GM18499 (cell line): ENCODE results near the gene TNRC18.
"Not testable (repeated sequence)": the region's sequence is repeated elsewhere in the genome, so short reads cannot be mapped to it uniquely, and the experiment has no call there.

Experiments used
- ATAC-seq: cut with Tn5 transposase; IDR thresholded peaks from one replicate; pipeline ENCODE4 v1.9.1; 2021; ENCODE audit warnings: moderate number of reproducible peaks; ENCODE audit not compliant: insufficient read depth, unreplicated experiment

The TNRC18 gene

GRCh38 chr7:5382281-5382892 lies 41.2 kb downstream of the TNRC18 start:
- no peak for ATAC-seq

DNA sequence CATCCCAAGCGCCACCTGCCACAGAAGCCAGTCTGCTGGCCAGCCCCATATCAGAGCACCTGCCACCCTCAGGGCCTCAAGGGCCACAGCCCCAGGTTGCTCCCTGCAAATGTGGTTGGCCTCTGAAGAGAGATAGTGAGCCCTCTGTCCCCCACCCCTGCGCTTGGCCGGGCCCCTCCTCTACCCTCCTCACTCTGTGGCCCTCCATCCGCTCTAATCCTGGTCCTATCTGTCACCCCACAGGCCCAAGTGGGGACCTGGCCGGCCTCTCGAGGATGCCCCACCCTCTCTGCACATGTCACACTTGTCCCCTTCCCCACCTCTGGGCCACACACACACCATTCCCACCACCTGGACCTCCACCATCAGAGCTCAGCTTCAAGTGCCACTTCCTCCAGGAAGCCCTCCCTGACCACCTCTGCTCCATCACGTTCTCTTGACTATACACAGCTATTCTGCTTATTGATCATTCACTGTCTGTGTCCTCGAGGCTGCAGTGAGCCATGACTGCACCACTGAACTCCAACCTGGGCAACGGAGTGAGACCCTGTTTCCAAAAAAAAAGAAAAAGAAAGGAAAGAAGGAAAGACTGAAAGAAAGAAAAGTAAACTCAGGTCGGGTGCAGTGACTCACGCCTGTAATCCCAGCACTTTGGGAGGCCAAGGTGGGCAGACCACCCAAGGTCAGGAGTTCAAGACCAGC lies 42.4 kb downstream of the TNRC18 start:
- ATAC-seq, result no peak

DNA sequence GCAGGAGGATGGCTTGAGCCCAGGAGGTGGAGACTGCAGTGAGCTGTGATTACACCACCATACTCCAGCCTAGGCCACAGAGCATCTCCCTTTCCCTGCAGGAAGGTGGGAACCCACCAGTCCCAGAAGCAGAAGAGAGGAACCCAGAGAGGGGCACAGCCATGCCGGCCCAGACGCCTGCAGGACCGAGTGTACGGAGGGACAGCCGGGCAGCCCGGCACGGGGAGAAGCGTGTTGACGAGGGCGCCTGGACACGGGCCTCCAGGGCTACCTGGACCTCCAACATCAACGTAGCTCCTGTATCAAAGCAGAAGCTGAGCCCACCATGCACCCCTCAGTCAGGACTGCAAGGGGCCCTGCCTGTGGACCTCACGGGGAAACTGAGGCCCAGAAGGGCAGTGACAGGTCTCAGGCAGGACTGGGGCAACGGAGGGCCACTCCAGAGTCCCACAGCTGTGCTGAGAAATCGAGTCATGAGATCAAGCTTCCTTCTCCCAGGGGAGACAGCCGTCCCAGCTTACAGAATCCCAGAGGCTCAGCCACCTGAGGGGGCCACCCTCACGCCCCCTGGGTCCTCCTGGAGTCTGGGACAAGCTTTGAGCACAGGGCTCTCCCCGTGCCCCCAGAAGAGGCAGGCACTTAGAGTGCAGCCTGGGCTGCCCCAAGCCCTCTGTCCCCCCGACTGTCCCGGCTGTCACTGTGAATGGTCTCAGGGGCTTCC lies 43.1 kb downstream of the TNRC18 start:
- ATAC-seq, result no peak

GRCh38 chr7:5379546-5379945 lies 44.1 kb downstream of the TNRC18 start:
- no peak for ATAC-seq

DNA sequence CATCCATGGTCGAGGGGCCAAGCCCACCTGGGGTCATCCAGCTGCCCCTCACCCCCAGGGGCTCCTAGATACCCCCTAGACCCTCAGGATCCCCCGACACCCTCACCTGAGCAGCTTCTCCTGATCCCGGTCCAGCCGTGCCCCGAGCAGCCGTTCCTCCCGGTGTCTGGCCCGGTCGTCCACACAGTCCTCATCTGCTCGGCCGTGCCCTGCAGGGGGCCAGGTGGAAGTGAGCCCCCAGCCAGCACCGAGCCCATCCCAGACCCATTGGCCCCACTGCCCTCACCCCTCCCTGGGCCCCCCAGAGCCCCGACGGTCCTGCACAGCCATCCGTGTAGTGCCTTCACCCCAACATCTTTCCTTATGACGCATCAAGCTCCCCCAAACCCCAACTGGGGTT lies 45.8 kb downstream of the TNRC18 start:
- ATAC-seq, result no peak

GRCh38 chr7:5377279-5377678 lies 46.4 kb downstream of the TNRC18 start:
- no peak for ATAC-seq

- no peak for ATAC-seq
Observed at GRCh38 chr7:5375925-5376324, 47.7 kb downstream of the TNRC18 start.

- no peak for ATAC-seq
Observed at GRCh38 chr7:5374464-5374863, 49.2 kb downstream of the TNRC18 start.

DNA sequence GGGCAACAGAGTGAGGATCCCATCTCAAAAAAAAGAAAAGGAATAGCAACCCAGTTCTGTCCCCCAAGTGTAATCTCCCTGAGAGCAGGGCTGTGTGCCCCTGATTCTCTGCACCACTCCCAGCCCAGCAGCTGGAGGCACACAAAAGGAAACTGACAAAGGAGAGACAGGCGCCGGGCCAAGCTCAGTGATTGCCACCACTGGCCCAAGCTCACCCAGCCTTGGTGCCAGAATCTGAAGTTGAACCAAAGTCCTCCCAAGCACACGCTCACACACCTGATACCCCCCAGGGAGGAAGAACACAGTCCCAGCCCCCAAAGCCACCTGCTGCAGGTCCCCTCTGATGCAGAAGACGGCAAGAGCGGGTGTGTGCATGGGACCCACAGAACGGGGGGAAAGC lies 50.3 kb downstream of the TNRC18 start:
- no peak for ATAC-seq

DNA sequence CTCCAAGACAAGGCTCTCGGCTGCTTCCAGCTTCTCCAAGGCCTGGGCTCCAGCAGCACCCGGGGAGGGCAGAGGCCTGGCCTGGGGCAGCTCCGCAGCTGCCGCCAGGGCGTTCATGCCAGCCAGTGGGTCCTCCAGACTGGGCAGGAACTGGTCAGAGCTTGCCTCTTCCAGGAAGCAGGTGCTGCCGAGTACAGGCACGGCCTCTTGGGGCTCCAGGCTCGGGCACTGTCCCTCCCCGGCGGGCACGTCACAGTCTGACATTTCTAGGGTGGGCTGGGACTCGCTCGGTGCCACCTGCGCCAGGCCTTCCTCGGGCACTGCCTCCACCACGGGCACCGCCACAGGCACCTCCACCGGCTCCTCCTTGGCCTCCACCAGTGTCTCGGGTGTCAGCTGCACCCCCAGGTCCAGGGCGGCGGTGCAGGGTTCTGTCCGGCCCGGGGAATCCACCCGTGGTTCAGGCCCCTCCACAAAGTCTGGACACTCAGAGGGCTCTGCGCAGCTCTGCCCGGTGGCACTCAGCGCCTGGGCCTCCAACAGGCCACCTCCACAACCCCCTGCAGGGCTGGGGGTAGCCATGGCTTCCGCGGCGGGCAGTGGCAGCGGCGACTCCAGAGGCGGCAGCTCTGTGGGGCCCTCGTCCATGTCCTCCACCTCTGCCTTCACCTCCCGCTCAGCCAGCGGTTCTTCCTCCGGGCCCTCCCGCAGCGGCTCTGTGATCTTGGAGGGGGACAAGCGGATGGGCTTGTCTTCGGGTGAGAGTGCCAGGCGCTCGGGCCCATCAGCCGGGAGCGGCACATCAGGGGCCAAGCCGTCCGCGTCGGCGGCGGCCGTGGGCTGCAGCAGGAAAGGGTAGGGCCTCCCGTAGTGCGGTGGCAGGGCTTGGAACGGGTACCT lies 52.9 kb downstream of the TNRC18 start:
- no peak for ATAC-seq

DNA sequence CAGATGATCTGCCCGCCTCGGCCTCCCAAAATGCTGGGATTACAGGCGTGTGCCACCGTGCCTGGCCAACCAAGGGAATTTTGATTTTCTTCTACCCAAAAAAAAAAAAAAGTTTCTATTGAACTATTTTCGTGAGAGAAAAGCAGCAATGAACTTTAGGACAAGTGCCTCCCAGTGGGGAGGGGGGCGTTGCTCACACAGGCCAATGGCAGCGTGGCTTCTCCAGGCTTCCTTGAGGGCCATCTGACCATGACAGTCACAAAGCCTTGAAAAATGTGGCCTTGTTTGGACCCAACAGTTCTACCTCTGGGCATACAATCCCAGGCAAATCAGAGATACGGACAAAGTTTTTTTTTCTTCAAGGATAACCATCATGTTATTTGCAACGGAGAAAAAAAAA lies 56.0 kb downstream of the TNRC18 start:
- no peak for ATAC-seq

DNA sequence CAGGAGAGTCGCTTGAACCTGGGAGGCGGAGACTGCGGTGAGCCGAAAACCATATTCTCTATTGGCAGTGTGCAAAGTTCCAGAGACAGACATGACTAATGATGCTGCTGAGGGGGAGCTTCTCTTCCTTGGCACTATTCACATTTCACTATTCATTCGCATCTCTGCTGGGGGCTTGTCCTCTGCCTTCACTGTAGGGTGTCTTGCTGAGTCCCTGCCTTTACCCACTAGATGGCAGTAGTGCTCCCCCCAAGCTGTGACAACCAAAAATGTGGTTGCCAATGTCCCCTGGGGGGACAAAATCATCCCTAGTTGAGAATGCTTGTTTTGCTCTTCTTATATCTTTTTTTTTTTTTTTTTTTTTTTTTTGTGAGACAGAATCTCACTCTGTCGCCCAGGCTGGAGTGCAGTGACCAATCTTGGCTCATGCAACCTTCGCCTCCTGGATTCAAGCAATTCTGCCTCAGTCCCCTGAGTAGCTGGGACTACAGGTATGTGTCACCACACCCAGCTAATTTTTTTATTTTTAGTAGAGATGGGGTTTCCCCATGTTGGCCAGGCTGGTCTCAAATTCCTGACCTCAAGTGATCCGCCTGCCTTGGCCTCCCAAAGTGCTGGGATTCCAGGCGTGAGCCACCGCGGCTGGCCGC lies 57.5 kb downstream of the TNRC18 start:
- ATAC-seq, result not testable (repeated sequence)

DNA sequence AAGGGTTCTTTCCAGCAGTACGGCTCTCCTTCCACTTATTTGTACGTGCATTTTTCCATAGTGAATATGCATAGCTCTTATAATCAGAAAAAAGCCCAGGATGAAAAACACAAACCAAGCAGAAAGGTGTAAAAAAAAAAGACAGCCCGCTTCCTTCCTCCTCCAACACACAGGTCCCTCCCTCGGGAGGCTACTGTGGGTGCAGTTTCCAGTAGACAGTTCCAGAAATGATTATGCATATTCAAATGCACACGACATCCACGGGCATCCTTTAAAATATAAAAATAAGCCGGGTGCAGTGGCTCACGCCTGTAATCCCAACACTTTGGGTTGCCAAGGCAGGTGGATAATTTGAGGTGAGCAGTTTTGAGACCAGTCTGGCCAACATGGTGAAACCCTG lies 59.9 kb downstream of the TNRC18 start:
- no peak for ATAC-seq

- ATAC-seq, result no peak
Observed at GRCh38 chr7:5362466-5362865, 61.2 kb downstream of the TNRC18 start.

DNA sequence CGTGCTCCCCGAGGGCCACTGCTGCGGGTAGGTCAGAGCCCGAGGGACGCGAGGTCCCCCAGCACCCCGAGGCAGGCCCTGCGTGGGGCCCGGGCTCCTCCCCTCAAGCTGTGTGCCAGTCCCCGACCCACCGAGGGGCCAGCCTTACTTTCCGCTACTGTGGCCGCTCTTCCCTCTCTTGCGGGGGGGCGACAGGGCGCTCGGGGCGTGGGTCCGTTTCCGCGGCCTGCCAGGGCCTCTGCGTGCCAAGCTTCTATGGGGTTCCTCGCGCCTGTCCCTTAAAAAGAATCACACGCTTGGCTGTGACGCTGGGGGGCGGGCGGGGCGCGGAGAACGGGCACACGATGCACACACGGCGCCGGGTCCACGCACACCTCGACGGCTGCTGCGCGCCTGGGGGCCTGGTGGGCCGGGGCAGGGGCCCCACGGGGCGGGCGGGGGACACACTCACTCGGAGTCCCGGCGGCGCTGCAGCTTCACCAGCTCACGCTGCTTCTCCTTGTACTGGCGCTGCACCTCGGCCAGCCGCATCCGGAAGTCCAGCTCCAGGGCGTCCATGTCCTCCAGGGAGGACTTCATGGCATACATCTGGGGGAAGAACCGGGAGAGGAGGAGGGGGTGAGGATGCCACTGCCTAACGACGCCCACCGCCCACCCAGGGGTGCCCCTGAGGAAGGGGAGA lies 62.0 kb downstream of the TNRC18 start:
- ATAC-seq, result no peak

GRCh38 chr7:5360971-5361370 lies 62.7 kb downstream of the TNRC18 start:
- no peak for ATAC-seq

DNA sequence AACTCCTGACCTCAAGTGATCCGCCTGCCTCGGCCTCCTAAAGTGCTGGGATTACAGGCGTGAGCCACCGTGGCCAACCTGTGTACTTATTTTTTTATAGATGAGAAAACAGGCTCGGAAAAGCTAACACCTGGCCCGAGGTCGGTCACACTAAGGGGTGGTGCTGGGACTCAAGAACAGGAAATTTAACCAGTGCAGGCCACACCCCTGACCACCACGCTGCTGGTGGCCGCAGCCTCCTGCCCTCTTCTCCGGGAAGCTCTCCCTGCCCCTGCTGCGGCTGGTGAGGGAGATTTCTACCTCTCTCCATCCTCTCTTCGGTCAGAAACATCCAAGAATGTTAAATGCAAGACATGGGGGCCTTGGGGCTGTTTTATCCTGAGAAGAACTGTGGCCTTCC lies 63.2 kb downstream of the TNRC18 start:
- no peak for ATAC-seq

GRCh38 chr7:5360021-5360420 lies 63.6 kb downstream of the TNRC18 start:
- not testable (repeated sequence) for ATAC-seq

DNA sequence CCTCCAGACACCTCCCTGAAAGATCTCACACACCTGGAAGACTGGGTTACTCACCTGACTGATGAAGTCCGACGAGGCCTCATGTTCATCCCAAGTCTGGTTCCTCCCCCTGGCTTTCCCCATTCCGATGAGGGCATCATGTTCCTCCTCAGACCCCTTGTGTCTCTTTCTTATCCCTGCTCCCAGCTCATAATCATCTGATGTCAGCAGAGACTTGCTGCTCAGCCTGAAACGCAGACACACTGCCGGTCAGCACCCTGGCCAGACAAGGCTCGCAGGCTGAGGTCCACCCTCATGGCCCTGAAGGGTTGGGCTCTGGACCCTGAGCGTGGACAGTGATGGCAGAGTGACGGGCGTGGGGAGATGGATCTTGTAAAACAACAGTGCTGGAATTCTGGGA lies 64.3 kb downstream of the TNRC18 start:
- ATAC-seq, result no peak

DNA sequence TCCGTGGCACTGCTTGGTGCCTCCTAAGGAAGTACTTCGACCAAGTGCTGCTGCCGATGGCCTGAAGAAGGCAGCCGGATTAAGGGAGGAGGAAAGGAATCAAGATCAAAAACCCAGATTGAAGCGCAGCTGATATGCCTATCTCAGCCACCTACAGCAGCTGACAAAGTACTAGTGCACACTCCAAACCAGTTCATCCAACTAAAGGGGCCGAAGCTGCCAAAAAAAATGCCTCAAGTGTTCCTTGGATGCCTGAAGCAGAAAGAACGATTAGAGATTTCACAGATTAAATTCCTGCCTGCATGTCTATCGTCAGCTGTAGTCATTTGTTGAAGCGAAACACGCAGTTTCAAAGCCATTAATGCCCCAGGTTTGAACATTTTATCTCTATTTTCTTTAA lies 65.7 kb downstream of the TNRC18 start:
- ATAC-seq, result no peak
